ENCODE measurements around the gene SCYL2.

GRCh38 chr12:100383586-100384558 lies 116.9 kb downstream of the SCYL2 start:
- no peak for TF ChIP-seq POLR2A (IDR thresholded peaks at IDR 0.05; ENCODE audit: low read length)
- TF ChIP-seq GATA1 (IDR thresholded peaks at IDR 0.05; ENCODE audit: low read depth, low read length) = no peak
